GM12878 (cell line): ENCODE results near the gene CTSW. TPM values are rescaled to one million over a fixed set of nuclear protein-coding genes. Genes with fewer than 3 reads are reported as not detected.
A peak's percentile ranks its signal among the peaks of the same experiment; 100 is the strongest.

Experiments used
- ATAC-seq: fragments of 200-7000 bp; cut with Tn5 transposase; 3 replicates; pipeline ENCODE4 v1.9.1; 2020; ENCODE audit warnings: mild to moderate bottlenecking, moderate library complexity
- BruUV-seq: library from RNA; stranded (reverse); fragments of 400-500 nt; replicated peaks from 2 replicates; lab custom pipeline; 2021; lab: Mats Ljungman, UMichigan
- CTCF ChIA-PET: fragments of 300-600 bp; sonication (Branson Sonifier 250); formaldehyde crosslinking; extraction: SDS; loops from one replicate; lab custom pipeline; 2021; ENCODE audit warnings: inconsistent platforms; lab: Yijun Ruan, JAX
- POLR2A ChIA-PET: fragments of 350-600 bp; formaldehyde crosslinking; extraction: SDS; loops from one replicate; lab custom pipeline; 2021; ENCODE audit warnings: inconsistent platforms; lab: Charles Lee
- RAD21 ChIA-PET: fragments of 300-600 bp; sonication (Branson Sonifier 250); formaldehyde crosslinking; loops from one replicate; lab custom pipeline; 2023; ENCODE audit warnings: antibody characterized with exemption; ENCODE audit not compliant: unreplicated experiment; lab: Charles Lee
- SMC1A ChIA-PET: fragments of 300-600 bp; sonication (Branson Sonifier 250); formaldehyde crosslinking; loops from one replicate; lab custom pipeline; 2023; ENCODE audit not compliant: unreplicated experiment, uncharacterized antibody; lab: Charles Lee
- DNase-seq: peaks from one replicate; pipeline ENCODE4 v3.0.0-alpha.2; 2011; ENCODE audit warnings: low read depth, low spot score
- FAIRE-seq: peaks from 3 replicates; lab custom pipeline; 2011; peaks lifted over from hg19 to GRCh38; lab: Jason Lieb, UNC
- H2AFZ ChIP-seq: 2 replicates; pipeline ENCODE4 v1.6.0; 2011; ENCODE audit warnings: low read depth, low read length, control low read depth; ENCODE audit not compliant: control insufficient read depth
- H3K27ac ChIP-seq: 2 replicates; pipeline ENCODE4 v1.5.1; 2011; ENCODE audit warnings: control low read depth; ENCODE audit not compliant: control insufficient read depth, insufficient read depth
- H3K27me3 ChIP-seq, 2 experiments: replicated peaks in 1 of 2; 2 replicates each; pipeline versions ENCODE4 v1.6.0 to v1.6.1; 2011; ENCODE audit warnings: low read length in 1 of 2; ENCODE audit not compliant: control insufficient read depth in 2 of 2, insufficient read depth in 2 of 2
- H3K36me3 ChIP-seq, 2 experiments: 2 replicates each; pipeline ENCODE4 v1.5.1; 2011; ENCODE audit warnings: low read length in 1 of 2; ENCODE audit not compliant: control insufficient read depth in 2 of 2, insufficient read depth in 2 of 2
- H3K4me1 ChIP-seq: 2 replicates; pipeline ENCODE4 v1.6.1; 2011; ENCODE audit warnings: mild to moderate bottlenecking, low read length, moderate library complexity, mixed read lengths; ENCODE audit not compliant: control insufficient read depth, insufficient read depth
- H3K4me2 ChIP-seq: 2 replicates; pipeline ENCODE4 v1.6.0; 2011; ENCODE audit warnings: control low read depth; ENCODE audit not compliant: control insufficient read depth, insufficient read depth
- H3K4me3 ChIP-seq: fragments of 200-600 bp; sonication (generic); 2 replicates; pipeline ENCODE4 v1.5.1; 2016
- H3K79me2 ChIP-seq: 2 replicates; pipeline ENCODE4 v1.6.0; 2011; ENCODE audit warnings: low read length; ENCODE audit not compliant: control insufficient read depth, insufficient read depth
- H3K9ac ChIP-seq: 2 replicates; pipeline ENCODE4 v1.8.0; 2011; ENCODE audit warnings: low read length, control low read depth, mixed read lengths; ENCODE audit not compliant: control insufficient read depth, insufficient read depth
- H3K9me3 ChIP-seq: replicated peaks from 3 replicates; pipeline ENCODE4 v1.5.1; 2011; ENCODE audit warnings: mild to moderate bottlenecking, low read length; ENCODE audit not compliant: control insufficient read depth, insufficient read depth
- H4K20me1 ChIP-seq: 2 replicates; pipeline ENCODE4 v1.6.0; 2011; ENCODE audit not compliant: control insufficient read depth, insufficient read depth
- BCL3 ChIP-seq: IDR thresholded peaks from 2 replicates; pipeline ENCODE4 v1.6.1; 2011; ENCODE audit warnings: borderline replicate concordance, low read depth, mild to moderate bottlenecking, moderate library complexity, low read length; ENCODE audit not compliant: insufficient read depth, poor library complexity, severe bottlenecking
- CTCF ChIP-seq, 3 experiments: IDR thresholded peaks in 2 of 3; conservative IDR thresholded peaks in 1 of 3; 2 replicates each; pipeline ENCODE4 v1.5.1; 2011; ENCODE audit warnings: low read depth in 3 of 3, low read length in 3 of 3, mild to moderate bottlenecking in 3 of 3, control low read depth in 2 of 3, moderate library complexity in 2 of 3, inconsistent platforms in 1 of 3, mixed read lengths in 1 of 3; ENCODE audit not compliant: control insufficient read depth in 2 of 3, insufficient read depth in 1 of 3; ENCODE audit errors: extremely low read depth in 1 of 3
- POLR2A ChIP-seq: IDR thresholded peaks from 2 replicates; pipeline ENCODE4 v1.6.1; 2011; ENCODE audit warnings: low read depth, mild to moderate bottlenecking, low read length
- POLR2AphosphoS5 ChIP-seq: IDR thresholded peaks from 2 replicates; pipeline ENCODE4 v1.6.1; 2011; ENCODE audit warnings: mild to moderate bottlenecking, low read length, inconsistent platforms
- WRNIP1 ChIP-seq: IDR thresholded peaks from 2 replicates; pipeline ENCODE4 v1.6.1; 2011; ENCODE audit warnings: low read depth, low read length, improper control_type of control experiment, borderline replicate concordance
- ZBTB11 ChIP-seq: fragments of 450-650 bp; formaldehyde crosslinking; IDR thresholded peaks from 2 replicates; pipeline ENCODE4 v1.5.0; 2022; ENCODE audit warnings: mild to moderate bottlenecking, missing genetic modification characterization
- WGBS: methylation state at CpG from one replicate; pipeline ENCODE4 v1.1.6; 2016; ENCODE audit warnings: low lambda C conversion rate; ENCODE audit not compliant: insufficient replicate concordance, insufficient coverage; ENCODE audit errors: missing lambda C conversion rate; 5-methylcytosine and 5-hydroxymethylcytosine counted together
- in situ Hi-C: fragments of 300-500 bp; cut with MboI; formaldehyde crosslinking; loops from 9 replicates; pipeline ENCODE4 v1.14.3; 2018; ENCODE audit warnings: mixed read lengths
- intact Hi-C: fragments of 100-400 bp; cut with micrococcal nuclease; formaldehyde crosslinking; loops from one replicate; pipeline ENCODE4 v1.14.2; 2022; ENCODE audit not compliant: unreplicated experiment
- polyA plus RNA-seq, 11 experiments: library from polyadenylated mRNA; depleted of rRNA in 4 of 11; unstranded in 6 of 11; stranded (reverse) in 5 of 11; fragments of >200 nt; fragmentation: Nextera tagmentation in 4 of 11; fragmentation: Illumina TruSeq in 1 of 11; extraction: Ambion mirVana in 4 of 11; extraction: Trizol in 1 of 11; gene quantifications; 1 replicate in 1 of 11; 2 replicates in 10 of 11; pipeline versions ENCODE4 v1.2.1 to v1.2.3, GENCODE V29; 2011 to 2016; ENCODE audit warnings: inconsistent platforms in 2 of 11, missing spikeins in 2 of 11, low read depth in 1 of 11
- total RNA-seq, 4 experiments: library from RNA; depleted of rRNA in 3 of 4; stranded (reverse); fragments of >200 nt in 3 of 4; fragmentation: Illumina TruSeq in 1 of 4; extraction: Trizol in 1 of 4; gene quantifications; 2 replicates each; pipeline versions ENCODE4 v1.2.1 to v1.2.3, GENCODE V29; 2013 to 2021

The CTSW gene
- total and polyA plus RNA-seq, 10 of the 15 experiments (the other 5 are each of a cell fraction or from before 2014, with no cell fraction given), result 0.53 to 12.0 (median 1.7) TPM

- WGBS, result 76% methylated on average over 14 of the region's 14 CpGs
- ChIA-PET RAD21 (interaction anchor here (1.2 kb wide), 1 partner anchor 33 kb away, joined by 4 read pairs; no protein-coding TSS in a partner anchor), CTCF (interaction anchor here (0.9 to 3.8 kb wide), 7 partner anchors 11 to 145 kb away, joined by 3 to 17 read pairs (median 3); partner anchors contain the start of gene FIBP), POLR2A (interaction anchor here (1.1 kb wide), 1 partner anchor 9 kb away, joined by 3 read pairs; the partner anchor contains the start of gene MUS81), SMC1A (interaction anchor here (1.0 kb wide), 1 partner anchor 33 kb away, joined by 3 read pairs; no protein-coding TSS in a partner anchor)
- no TSS peak for BruUV-seq
- no peak overlapping the region for H3K9ac ChIP-seq
- intact Hi-C loops, result no loop called here
- H3K79me2 ChIP-seq, result peaks cover 22% of the 10 kb centered on the region
- H3K27me3 ChIP-seq, result no peaks in the 10 kb centered on the region
- H3K27ac ChIP-seq, result no peak overlapping the region
- peak; percentile 40 for ATAC-seq
- H3K4me3 ChIP-seq, result no peak overlapping the region
- H2AFZ ChIP-seq, result no peak overlapping the region
- H3K36me3 ChIP-seq, result peaks cover 31 to 40% of the 10 kb centered on the region in 2 experiments; a peak in 3 of 4 replicates
- H3K9me3 ChIP-seq, result peaks cover 2% of the 10 kb centered on the region; the same call in 2 of the 3 replicates
- peaks cover 8% of the 10 kb centered on the region for H3K4me1 ChIP-seq
- TF ChIP-seq CTCF (IDR thresholded peaks at IDR 0.05 in 2 of 3, conservative IDR thresholded peaks at IDR 0.05 in 1 of 3; ENCODE audit: control insufficient read depth in 2 of 3, extremely low read depth in 1 of 3, insufficient read depth in 1 of 3, low read depth in 3 of 3, low read length in 3 of 3), result peak in 2 of 3 experiments; percentile 46 to 64; a peak in 4 of 6 replicates
- peak; percentile 12 for TF ChIP-seq BCL3
- no peak for TF ChIP-seq ZBTB11 (CRISPR knock-in tag)
- TF ChIP-seq WRNIP1, result no peak
- TF ChIP-seq POLR2A, result peak; percentile 24
- TF ChIP-seq POLR2AphosphoS5, result peak; percentile 9; the same call in 1 of the 2 replicates
- in situ Hi-C loops, result loop anchor here (25.0 kb wide), 1 partner anchor 1614 kb away; the partner anchor contains the start of genes DNAJC4, FKBP2, NUDT22 and PPP1R14B
- no peak overlapping the region for H3K4me2 ChIP-seq
- H4K20me1 ChIP-seq, result peaks cover 17% of the 10 kb centered on the region
- peak; percentile 38 for FAIRE-seq
- DNase-seq, result no peak
Observed at GRCh38 chr11:65851083-65851579, 28.5 kb upstream of the CTSW start.
